IMR-90 (cell line): ENCODE results near the gene NIPAL1. TPM values are rescaled to one million over a fixed set of nuclear protein-coding genes. Genes with fewer than 3 reads are reported as not detected.

Experiments used
- ATAC-seq: fragments of 200-7000 bp; cut with Tn5 transposase; 2 replicates; pipeline ENCODE4 v1.9.1; 2020; ENCODE audit warnings: low read depth, mild to moderate bottlenecking, moderate library complexity
- BruUV-seq: library from RNA; stranded (reverse); fragments of 400-500 nt; replicated peaks from 2 replicates; lab custom pipeline; 2021; lab: Mats Ljungman, UMichigan
- CTCF ChIA-PET: fragments of 300-600 bp; formaldehyde crosslinking; extraction: SDS; loops from one replicate; lab custom pipeline; 2021; ENCODE audit warnings: antibody characterized with exemption; lab: Yijun Ruan, JAX
- POLR2A ChIA-PET: fragments of 300-600 bp; sonication (Branson Sonifier 250); formaldehyde crosslinking; loops from one replicate; lab custom pipeline; 2022; ENCODE audit warnings: antibody characterized with exemption; ENCODE audit not compliant: unreplicated experiment; lab: Charles Lee
- DNase-seq: peaks from one replicate; pipeline ENCODE4 v3.0.0; 2013
- H2AFZ ChIP-seq: replicated peaks from 2 replicates; pipeline ENCODE3; 2013; ENCODE audit warnings: low read length, mild to moderate bottlenecking; ENCODE audit not compliant: poor library complexity
- H2AK5ac ChIP-seq: 2 replicates; pipeline ENCODE4 v1.6.1; 2013; ENCODE audit warnings: low read depth, low read length, inconsistent platforms
- H2AK9ac ChIP-seq: replicated peaks from 2 replicates; pipeline ENCODE3; 2013; ENCODE audit warnings: mild to moderate bottlenecking, low read depth, low read length, moderate library complexity; ENCODE audit not compliant: poor library complexity
- H2BK120ac ChIP-seq: 2 replicates; pipeline ENCODE4 v1.6.1; 2013; ENCODE audit warnings: low read depth, low read length, inconsistent platforms
- H2BK15ac ChIP-seq: 3 replicates; pipeline ENCODE4 v1.6.1; 2013; ENCODE audit warnings: low read depth, low read length, inconsistent platforms
- H2BK20ac ChIP-seq: 2 replicates; pipeline ENCODE4 v1.6.1; 2013; ENCODE audit warnings: low read depth, mild to moderate bottlenecking, inconsistent platforms, low read length, moderate library complexity
- H2BK5ac ChIP-seq: 2 replicates; pipeline ENCODE4 v1.6.1; 2013; ENCODE audit warnings: mild to moderate bottlenecking, low read depth, low read length, inconsistent platforms; ENCODE audit not compliant: poor library complexity, severe bottlenecking
- H3K14ac ChIP-seq: replicated peaks from 2 replicates; pipeline ENCODE4 v1.6.1; 2013; ENCODE audit warnings: low read depth, low read length, inconsistent platforms
- H3K18ac ChIP-seq: 2 replicates; pipeline ENCODE4 v1.6.1; 2013; ENCODE audit warnings: low read depth, low read length, control low read depth
- H3K23ac ChIP-seq: 2 replicates; pipeline ENCODE4 v1.6.1; 2013; ENCODE audit warnings: low read depth, low read length, inconsistent platforms
- H3K27ac ChIP-seq: 2 replicates; pipeline ENCODE4 v1.5.1; 2013; ENCODE audit warnings: mild to moderate bottlenecking, control low read depth, low read length; ENCODE audit not compliant: insufficient read depth
- H3K27me3 ChIP-seq: 2 replicates; pipeline ENCODE4 v1.6.1; 2013; ENCODE audit warnings: low read length; ENCODE audit not compliant: control insufficient read depth, insufficient read depth
- H3K36me3 ChIP-seq: 2 replicates; pipeline ENCODE4 v1.6.1; 2013; ENCODE audit warnings: low read length, mixed read lengths; ENCODE audit not compliant: control insufficient read depth, insufficient read depth
- H3K4ac ChIP-seq: 2 replicates; pipeline ENCODE4 v1.6.1; 2013; ENCODE audit warnings: low read depth, low read length, inconsistent platforms
- H3K4me1 ChIP-seq: 2 replicates; pipeline ENCODE4 v1.6.1; 2013; ENCODE audit warnings: low read length, mixed read lengths; ENCODE audit not compliant: control insufficient read depth, insufficient read depth
- H3K4me2 ChIP-seq: 2 replicates; pipeline ENCODE4 v1.6.1; 2013; ENCODE audit warnings: low read depth, mild to moderate bottlenecking, control low read depth, low read length, moderate library complexity
- H3K4me3 ChIP-seq: 2 replicates; pipeline ENCODE4 v1.5.1; 2013; ENCODE audit warnings: low read depth, mild to moderate bottlenecking, control low read depth, low read length, moderate library complexity; ENCODE audit not compliant: insufficient read depth
- H3K56ac ChIP-seq: 2 replicates; pipeline ENCODE4 v1.6.1; 2013; ENCODE audit warnings: low read length, inconsistent platforms; ENCODE audit not compliant: insufficient read depth; ENCODE audit errors: extremely low read depth
- H3K79me1 ChIP-seq, 2 experiments: 2 replicates each; pipeline ENCODE4 v1.6.1; 2013; ENCODE audit warnings: low read length in 2 of 2, inconsistent platforms in 1 of 2, low read depth in 1 of 2
- H3K9ac ChIP-seq: 2 replicates; pipeline ENCODE4 v1.6.1; 2013; ENCODE audit warnings: low read depth, low read length, control low read depth
- H3K9me1 ChIP-seq: 2 replicates; pipeline ENCODE4 v1.6.1; 2013; ENCODE audit warnings: low read length, inconsistent platforms; ENCODE audit not compliant: insufficient read depth
- H3K9me3 ChIP-seq: 2 replicates; pipeline ENCODE4 v1.6.1; 2013; ENCODE audit warnings: low read length; ENCODE audit not compliant: control insufficient read depth, insufficient read depth
- H4K20me1 ChIP-seq: 2 replicates; pipeline ENCODE4 v1.6.1; 2013; ENCODE audit warnings: low read length, inconsistent platforms; ENCODE audit not compliant: insufficient read depth
- H4K5ac ChIP-seq: 2 replicates; pipeline ENCODE4 v1.6.1; 2013; ENCODE audit warnings: mild to moderate bottlenecking, low read depth, low read length, control low read depth
- H4K8ac ChIP-seq, 2 experiments: 2 replicates each; pipeline ENCODE4 v1.6.1; 2013; ENCODE audit warnings: low read depth in 2 of 2, low read length in 2 of 2, control low read depth in 1 of 2, inconsistent platforms in 1 of 2
- H4K91ac ChIP-seq: 2 replicates; pipeline ENCODE4 v1.6.1; 2013; ENCODE audit warnings: low read depth, low read length, inconsistent platforms; ENCODE audit not compliant: insufficient read depth
- CHD1 ChIP-seq: IDR thresholded peaks from 2 replicates; pipeline ENCODE4 v1.6.1; 2012; ENCODE audit warnings: low read depth, low read length, improper control_type of control experiment
- FOS ChIP-seq: fragments of 150-350 bp; IDR thresholded peaks from 2 replicates; pipeline ENCODE4 v1.6.1; 2016; ENCODE audit warnings: low read depth, low read length
- WGBS, 2 experiments: methylation state at CpG; one replicate each; pipeline versions ENCODE4 v1.1.5 to v1.1.7; 2013; ENCODE audit warnings: missing lambda C conversion rate in 2 of 2; ENCODE audit not compliant: insufficient read length in 1 of 2; ENCODE audit errors: extremely low coverage in 2 of 2; 5-methylcytosine and 5-hydroxymethylcytosine counted together
- dilution Hi-C: fragments of 300-500 bp; cut with HindIII; formaldehyde crosslinking; loops from one replicate; pipeline ENCODE4 v1.14.3; 2018; ENCODE audit warnings: low sequenced_read_pairs; ENCODE audit not compliant: unreplicated experiment
- in situ Hi-C: fragments of 300-500 bp; cut with MboI; formaldehyde crosslinking; loops from 3 replicates; pipeline ENCODE4 v1.14.3; 2019; ENCODE audit warnings: low sequenced_read_pairs, inconsistent platforms, mixed read lengths
- intact Hi-C: fragments of 100-400 bp; cut with micrococcal nuclease; formaldehyde crosslinking; loops from 2 replicates; pipeline ENCODE4 v1.10.0; 2022
- polyA plus RNA-seq, 3 experiments: library from polyadenylated mRNA; depleted of rRNA; stranded (reverse); fragments of >200 nt; gene quantifications; 2 replicates each; pipeline ENCODE4 v1.2.3, GENCODE V29; 2012; ENCODE audit warnings: low replicate concordance in 1 of 3
- total RNA-seq: library from RNA; depleted of rRNA; stranded (reverse); fragments of >200 nt; gene quantifications from 2 replicates; pipeline ENCODE4 v1.2.3, GENCODE V29; 2012
- TF ChIP-seq, protein P1 (sequence below): fragments of 150-350 bp; IDR thresholded peaks from 2 replicates; pipeline ENCODE4 v1.6.1; 2016; ENCODE audit warnings: low read depth, mild to moderate bottlenecking, low read length, moderate library complexity, borderline replicate concordance

The NIPAL1 gene
- total and polyA plus RNA-seq, 2 of the 4 experiments (the other 2 are of a cell fraction) = 0.89 to 1.1 TPM

- Histone ChIP-seq H3K27me3 (no peaks in the 10 kb centered on the region), H3K9ac (no peak overlapping the region), H3K4me2 (no peak overlapping the region), H2BK120ac (no peak overlapping the region), H4K20me1 (no peaks in the 10 kb centered on the region), H3K4me1 (no peaks in the 10 kb centered on the region), H2BK5ac (no peak overlapping the region), H3K79me1 (no peaks in the 10 kb centered on the region), H3K9me3 (no peaks in the 10 kb centered on the region), H2BK15ac (no peak overlapping the region), H4K8ac (no peak overlapping the region), H2AFZ (no peak overlapping the region), H3K27ac (no peak overlapping the region), H3K56ac (no peak overlapping the region), H2AK9ac (no peak overlapping the region), H3K23ac (no peak overlapping the region), H3K18ac (no peak overlapping the region), H4K91ac (no peak overlapping the region), H3K14ac (no peak overlapping the region), H2BK20ac (no peak overlapping the region), H4K5ac (no peak overlapping the region), H2AK5ac (no peak overlapping the region), H3K4ac (no peak overlapping the region), H3K4me3 (no peak overlapping the region), H3K36me3 (no peaks in the 10 kb centered on the region), H3K9me1 (no peaks in the 10 kb centered on the region)
- no CpG with 5 or more reads among the region's 3 CpGs for WGBS, 2 experiments
- BruUV-seq = no TSS peak
- dilution Hi-C loops (no loop called here), intact Hi-C loops (no loop called here), in situ Hi-C loops (no loop called here)
- ChIA-PET CTCF (no interaction called here), POLR2A (no interaction called here)
- no peak for DNase-seq
- TF ChIP-seq FOS (no peak), CHD1 (no peak)
- TF ChIP-seq, protein P1, sequence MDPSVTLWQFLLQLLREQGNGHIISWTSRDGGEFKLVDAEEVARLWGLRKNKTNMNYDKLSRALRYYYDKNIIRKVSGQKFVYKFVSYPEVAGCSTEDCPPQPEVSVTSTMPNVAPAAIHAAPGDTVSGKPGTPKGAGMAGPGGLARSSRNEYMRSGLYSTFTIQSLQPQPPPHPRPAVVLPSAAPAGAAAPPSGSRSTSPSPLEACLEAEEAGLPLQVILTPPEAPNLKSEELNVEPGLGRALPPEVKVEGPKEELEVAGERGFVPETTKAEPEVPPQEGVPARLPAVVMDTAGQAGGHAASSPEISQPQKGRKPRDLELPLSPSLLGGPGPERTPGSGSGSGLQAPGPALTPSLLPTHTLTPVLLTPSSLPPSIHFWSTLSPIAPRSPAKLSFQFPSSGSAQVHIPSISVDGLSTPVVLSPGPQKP = no peak
- ATAC-seq = no peak
These were observed 57.1 kb downstream of the NIPAL1 start for GRCh38 chr4:48073567-48074103.
